Activated naive CD8-positive, alpha-beta T cell (primary cell): ENCODE measurements around the gene SGO2.
A peak's percentile ranks its signal among the peaks of the same experiment; 100 is the strongest.

ENCODE experiments used
- H3K27ac Mint-ChIP-seq: one replicate; pipeline ENCODE4 v1.8.0; 2021; ENCODE audit warnings: mixed read lengths
- H3K27me3 Mint-ChIP-seq: one replicate; pipeline ENCODE4 v1.8.0; 2021; ENCODE audit warnings: mixed read lengths
- H3K36me3 Mint-ChIP-seq: one replicate; pipeline ENCODE4 v1.8.0; 2021; ENCODE audit warnings: mixed read lengths
- H3K4me1 Mint-ChIP-seq: one replicate; pipeline ENCODE4 v1.8.0; 2021; ENCODE audit warnings: low read depth, mixed read lengths
- H3K4me3 Mint-ChIP-seq: one replicate; pipeline ENCODE4 v1.8.0; 2021; ENCODE audit warnings: mild to moderate bottlenecking, mixed read lengths
- H3K9me3 Mint-ChIP-seq: one replicate; pipeline ENCODE4 v1.8.0; 2021; ENCODE audit warnings: low read depth, mixed read lengths

Gene SGO2, protein sequence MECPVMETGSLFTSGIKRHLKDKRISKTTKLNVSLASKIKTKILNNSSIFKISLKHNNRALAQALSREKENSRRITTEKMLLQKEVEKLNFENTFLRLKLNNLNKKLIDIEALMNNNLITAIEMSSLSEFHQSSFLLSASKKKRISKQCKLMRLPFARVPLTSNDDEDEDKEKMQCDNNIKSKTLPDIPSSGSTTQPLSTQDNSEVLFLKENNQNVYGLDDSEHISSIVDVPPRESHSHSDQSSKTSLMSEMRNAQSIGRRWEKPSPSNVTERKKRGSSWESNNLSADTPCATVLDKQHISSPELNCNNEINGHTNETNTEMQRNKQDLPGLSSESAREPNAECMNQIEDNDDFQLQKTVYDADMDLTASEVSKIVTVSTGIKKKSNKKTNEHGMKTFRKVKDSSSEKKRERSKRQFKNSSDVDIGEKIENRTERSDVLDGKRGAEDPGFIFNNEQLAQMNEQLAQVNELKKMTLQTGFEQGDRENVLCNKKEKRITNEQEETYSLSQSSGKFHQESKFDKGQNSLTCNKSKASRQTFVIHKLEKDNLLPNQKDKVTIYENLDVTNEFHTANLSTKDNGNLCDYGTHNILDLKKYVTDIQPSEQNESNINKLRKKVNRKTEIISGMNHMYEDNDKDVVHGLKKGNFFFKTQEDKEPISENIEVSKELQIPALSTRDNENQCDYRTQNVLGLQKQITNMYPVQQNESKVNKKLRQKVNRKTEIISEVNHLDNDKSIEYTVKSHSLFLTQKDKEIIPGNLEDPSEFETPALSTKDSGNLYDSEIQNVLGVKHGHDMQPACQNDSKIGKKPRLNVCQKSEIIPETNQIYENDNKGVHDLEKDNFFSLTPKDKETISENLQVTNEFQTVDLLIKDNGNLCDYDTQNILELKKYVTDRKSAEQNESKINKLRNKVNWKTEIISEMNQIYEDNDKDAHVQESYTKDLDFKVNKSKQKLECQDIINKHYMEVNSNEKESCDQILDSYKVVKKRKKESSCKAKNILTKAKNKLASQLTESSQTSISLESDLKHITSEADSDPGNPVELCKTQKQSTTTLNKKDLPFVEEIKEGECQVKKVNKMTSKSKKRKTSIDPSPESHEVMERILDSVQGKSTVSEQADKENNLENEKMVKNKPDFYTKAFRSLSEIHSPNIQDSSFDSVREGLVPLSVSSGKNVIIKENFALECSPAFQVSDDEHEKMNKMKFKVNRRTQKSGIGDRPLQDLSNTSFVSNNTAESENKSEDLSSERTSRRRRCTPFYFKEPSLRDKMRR

DNA sequence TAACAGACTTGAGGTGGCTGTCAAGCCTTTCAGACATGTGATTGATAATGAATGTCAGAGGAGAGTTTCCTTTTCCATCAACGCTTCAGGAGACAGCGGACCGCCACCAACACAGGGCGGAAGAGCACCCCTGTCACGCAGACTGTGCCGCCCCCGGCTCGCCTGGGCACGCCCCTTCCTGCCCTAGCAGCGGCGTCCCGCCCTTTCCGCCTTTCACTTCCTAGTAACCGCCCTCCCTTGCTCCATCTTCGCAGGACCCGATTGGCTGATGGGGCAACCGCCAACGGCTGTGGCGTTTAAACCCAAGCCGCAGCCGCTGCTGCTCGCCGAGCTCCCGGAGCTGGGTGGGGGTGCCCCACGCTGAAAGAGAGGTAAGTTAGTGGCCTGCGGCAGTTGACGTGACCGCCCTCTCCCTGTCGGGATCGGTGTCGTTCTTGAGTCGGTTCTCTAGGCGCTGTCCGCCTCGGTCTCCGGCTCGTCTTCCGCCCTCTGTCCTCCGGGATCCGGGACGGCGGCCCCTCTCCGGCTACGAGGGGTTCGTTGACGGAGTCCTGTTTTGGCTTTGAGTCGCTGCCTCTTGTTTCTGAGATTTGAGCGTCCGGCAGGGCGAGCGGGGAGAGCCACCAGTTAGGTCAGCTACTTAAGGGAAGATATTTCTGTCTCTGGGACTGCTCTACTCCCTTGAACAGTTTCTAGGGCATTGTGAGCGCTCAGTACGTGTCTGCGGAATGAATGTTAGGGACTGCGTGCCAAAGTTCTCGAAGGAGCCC, at the start of gene SGO2:
TSS of gene SGO2 (plus strand) at position 326 of the 770 bp plus-strand sequence. CDS start 6,769 bp downstream, outside the sequence.
- H3K9me3 Mint-ChIP-seq: no peaks in the 10 kb centered on the region
- H3K27me3 Mint-ChIP-seq: no peaks in the 10 kb centered on the region
- peak within 1 kb of the TSS; percentile 81 for H3K27ac Mint-ChIP-seq
- H3K4me1 Mint-ChIP-seq: peaks cover 15% of the 10 kb centered on the region
- H3K36me3 Mint-ChIP-seq: peaks cover 2% of the 10 kb centered on the region
- peak within 1 kb of the TSS; percentile 97 for H3K4me3 Mint-ChIP-seq

DNA sequence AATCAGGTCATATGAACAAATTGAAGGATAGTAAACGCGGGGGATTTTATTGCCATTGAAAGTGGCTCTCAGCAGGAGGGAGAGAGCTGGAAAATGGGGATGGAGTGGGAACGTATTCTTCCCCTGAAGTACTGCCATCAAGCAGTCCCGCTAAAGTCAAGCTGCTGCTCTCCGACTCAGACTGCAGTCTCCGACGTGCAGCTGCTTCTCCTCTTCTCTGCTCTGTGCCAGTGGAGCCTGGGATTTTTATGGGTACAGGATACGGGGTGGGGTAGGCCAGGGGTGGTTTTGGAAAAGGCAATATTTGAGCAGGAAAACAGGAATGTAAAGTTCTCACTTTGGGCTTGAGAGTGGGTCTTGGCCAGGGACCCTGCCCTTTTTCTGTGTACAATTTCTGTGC, 49.2 kb upstream of the SGO2 start:
- no peak overlapping the region for H3K4me3 Mint-ChIP-seq
- peaks cover 3% of the 10 kb centered on the region for H3K4me1 Mint-ChIP-seq
- peaks cover 3% of the 10 kb centered on the region for H3K36me3 Mint-ChIP-seq
- no peaks in the 10 kb centered on the region for H3K27me3 Mint-ChIP-seq
- no peak overlapping the region for H3K27ac Mint-ChIP-seq
- no peaks in the 10 kb centered on the region for H3K9me3 Mint-ChIP-seq

DNA sequence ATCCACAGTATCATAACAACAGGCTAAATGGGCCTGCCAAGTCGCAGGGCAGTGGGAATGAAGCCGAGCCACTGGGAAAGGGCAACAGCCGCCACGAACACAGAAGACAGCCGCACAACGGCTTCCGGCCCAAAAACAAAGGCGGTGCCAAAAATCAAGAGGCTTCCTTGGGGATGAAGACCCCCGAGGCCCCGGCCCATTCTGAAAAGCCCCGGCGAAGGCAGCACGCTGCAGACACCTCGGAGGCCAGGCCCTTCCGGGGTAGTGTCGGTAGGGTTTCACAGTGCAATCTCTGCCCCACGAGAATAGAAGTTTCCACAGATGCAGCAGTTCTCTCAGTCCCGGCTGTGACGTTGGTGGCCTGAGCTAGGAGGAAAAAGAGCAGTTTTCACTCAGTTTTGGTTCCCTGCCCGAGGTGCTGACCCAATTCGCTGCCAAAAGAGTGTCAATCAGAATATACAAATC, 48.3 kb upstream of the SGO2 start:
- H3K4me1 Mint-ChIP-seq: peaks cover 3% of the 10 kb centered on the region
- no peaks in the 10 kb centered on the region for H3K27me3 Mint-ChIP-seq
- peaks cover 3% of the 10 kb centered on the region for H3K36me3 Mint-ChIP-seq
- no peak overlapping the region for H3K27ac Mint-ChIP-seq
- H3K4me3 Mint-ChIP-seq: no peak overlapping the region
- H3K9me3 Mint-ChIP-seq: no peaks in the 10 kb centered on the region

DNA sequence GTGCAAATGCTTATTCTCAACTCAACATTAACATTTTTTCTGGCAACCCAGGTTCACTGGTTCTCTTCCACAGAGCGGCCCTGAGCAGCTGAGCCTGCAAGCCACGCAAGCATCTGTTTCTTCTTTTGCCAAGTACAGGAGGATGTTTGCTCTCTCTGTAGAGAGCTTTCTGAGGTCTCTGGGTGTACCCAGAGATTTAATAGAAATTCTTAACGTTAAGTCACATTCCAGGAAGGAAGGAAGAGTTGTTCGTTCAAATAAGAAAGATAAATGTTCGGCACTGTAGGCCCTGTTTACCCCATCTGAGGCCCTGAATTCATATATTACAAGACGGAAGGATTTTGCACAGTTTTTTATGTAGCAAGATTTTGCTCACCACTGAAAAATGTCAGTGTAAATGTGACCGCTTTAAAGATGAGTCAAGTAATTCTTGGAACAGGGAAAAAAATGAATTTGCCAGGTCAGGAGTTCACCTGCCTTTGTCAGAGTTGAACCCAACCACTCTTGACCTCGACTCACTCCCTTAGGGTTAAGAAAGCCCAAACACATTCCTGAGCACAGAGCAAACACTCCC, 46.2 kb upstream of the SGO2 start:
- H3K27me3 Mint-ChIP-seq: peaks cover 2% of the 10 kb centered on the region
- H3K27ac Mint-ChIP-seq: no peak overlapping the region
- no peak overlapping the region for H3K4me3 Mint-ChIP-seq
- no peaks in the 10 kb centered on the region for H3K9me3 Mint-ChIP-seq
- peaks cover 3% of the 10 kb centered on the region for H3K36me3 Mint-ChIP-seq
- H3K4me1 Mint-ChIP-seq: peaks cover 3% of the 10 kb centered on the region

DNA sequence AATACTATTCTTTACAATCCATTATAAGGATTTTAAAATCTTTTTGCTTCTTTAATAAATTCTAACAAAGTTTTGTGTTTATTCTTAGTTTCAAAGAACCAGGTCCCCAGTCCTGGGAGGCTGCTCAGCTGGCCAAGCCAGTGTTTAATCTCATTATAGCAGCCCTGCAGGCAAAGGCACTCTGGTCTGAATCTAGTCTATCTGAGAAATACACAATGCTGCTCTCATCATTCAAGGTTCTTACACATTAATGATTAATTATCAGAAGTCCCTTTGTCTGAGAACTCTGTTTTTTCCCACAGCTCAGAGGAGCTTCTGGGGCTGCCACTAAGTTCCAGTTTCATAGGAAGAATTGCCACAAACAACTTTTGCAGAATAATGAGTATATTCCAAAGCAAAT, 43.8 kb upstream of the SGO2 start:
- no peaks in the 10 kb centered on the region for H3K9me3 Mint-ChIP-seq
- H3K4me1 Mint-ChIP-seq: peaks cover 3% of the 10 kb centered on the region
- no peak overlapping the region for H3K27ac Mint-ChIP-seq
- peaks cover 2% of the 10 kb centered on the region for H3K27me3 Mint-ChIP-seq
- H3K4me3 Mint-ChIP-seq: no peak overlapping the region
- peaks cover 3% of the 10 kb centered on the region for H3K36me3 Mint-ChIP-seq

DNA sequence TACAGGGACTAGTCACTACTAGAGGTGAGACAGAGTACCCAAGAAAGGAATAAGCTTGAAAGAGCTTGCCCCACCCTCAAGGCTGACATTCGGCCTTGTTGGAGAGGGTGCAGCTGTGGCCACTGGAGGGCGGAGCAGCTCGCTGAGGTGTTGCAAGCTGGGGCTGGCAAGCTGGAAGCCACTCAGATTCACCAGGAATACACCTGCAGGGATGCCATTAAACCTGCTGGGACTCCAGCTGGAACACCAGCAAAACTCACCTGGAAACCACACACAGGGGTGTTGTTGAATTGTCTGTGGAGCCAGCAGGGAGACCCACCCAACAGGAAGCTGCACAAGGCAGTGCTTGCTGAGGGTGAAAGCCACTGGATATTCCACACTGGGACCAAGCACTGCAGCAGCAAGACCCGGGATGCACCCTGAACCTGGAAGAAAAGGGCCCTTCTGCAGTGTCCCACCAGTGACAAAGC, 42.2 kb upstream of the SGO2 start:
- Mint-ChIP-seq H3K27ac (no peak overlapping the region), H3K4me1 (peaks cover 3% of the 10 kb centered on the region), H3K4me3 (no peak overlapping the region), H3K27me3 (peaks cover 2% of the 10 kb centered on the region), H3K36me3 (no peaks in the 10 kb centered on the region), H3K9me3 (no peaks in the 10 kb centered on the region)

DNA sequence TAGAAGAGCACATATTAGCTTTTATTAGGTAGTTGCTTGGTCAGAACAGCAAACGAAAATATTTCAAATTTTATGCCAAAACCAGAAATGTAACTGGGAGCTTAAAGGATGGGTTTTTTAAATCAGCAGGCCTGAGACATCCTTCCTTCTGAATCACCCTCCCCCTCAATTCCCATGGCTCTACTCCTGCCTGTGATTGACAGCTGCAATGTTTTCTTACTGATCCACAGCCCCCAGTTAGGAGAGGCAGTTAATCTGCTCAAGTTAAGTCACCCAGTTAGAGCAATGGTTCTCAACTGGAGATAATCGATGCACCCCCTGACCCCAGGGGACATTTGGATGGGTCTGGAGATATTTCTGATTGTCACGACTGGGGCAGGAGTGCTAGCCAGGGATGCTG, 41.1 kb upstream of the SGO2 start:
- no peak overlapping the region for H3K27ac Mint-ChIP-seq
- peaks cover 2% of the 10 kb centered on the region for H3K27me3 Mint-ChIP-seq
- H3K9me3 Mint-ChIP-seq: no peaks in the 10 kb centered on the region
- peaks cover 3% of the 10 kb centered on the region for H3K4me1 Mint-ChIP-seq
- no peak overlapping the region for H3K4me3 Mint-ChIP-seq
- H3K36me3 Mint-ChIP-seq: no peaks in the 10 kb centered on the region

DNA sequence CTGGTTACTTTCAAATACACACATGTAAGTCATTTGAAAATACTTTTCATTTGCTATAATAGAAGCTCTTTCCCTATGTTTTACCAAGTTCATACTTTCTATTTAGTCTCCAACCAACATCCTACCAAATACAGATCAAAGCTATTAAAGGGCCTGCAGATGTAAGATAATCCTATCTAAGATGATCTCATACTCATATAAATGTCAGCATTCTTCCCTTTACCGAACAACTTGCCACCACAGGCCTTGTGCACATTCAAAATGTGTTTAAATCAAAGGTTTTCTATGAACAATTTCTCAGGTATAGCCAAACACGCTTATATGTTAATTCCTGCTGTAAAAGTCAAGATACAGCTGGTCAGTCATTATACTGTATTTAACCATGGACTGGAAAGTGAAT, 39.5 kb upstream of the SGO2 start:
- H3K27me3 Mint-ChIP-seq: peaks cover 2% of the 10 kb centered on the region
- peaks cover 10% of the 10 kb centered on the region for H3K36me3 Mint-ChIP-seq
- H3K4me1 Mint-ChIP-seq: peaks cover under 1% of the 10 kb centered on the region
- H3K4me3 Mint-ChIP-seq: no peak overlapping the region
- H3K27ac Mint-ChIP-seq: no peak overlapping the region
- peaks cover 4% of the 10 kb centered on the region for H3K9me3 Mint-ChIP-seq

DNA sequence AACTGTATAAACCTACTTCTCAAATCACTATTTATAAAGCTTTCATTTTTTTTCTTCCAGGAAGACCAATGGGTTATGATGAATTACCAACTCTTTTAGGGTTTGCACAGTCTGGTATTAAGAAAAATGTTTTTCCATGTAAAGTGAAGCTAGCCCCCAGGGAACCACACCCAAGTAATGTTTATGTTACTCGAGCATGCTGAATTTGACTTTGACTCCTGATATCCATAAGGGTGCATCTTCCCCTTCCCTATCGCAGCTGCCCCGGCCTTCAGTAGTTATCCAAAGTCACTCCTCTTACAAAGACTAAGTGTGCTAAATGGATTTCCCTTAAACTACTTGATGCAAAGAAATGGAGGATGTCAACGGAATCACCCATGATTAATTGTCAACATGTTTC, 37.8 kb upstream of the SGO2 start:
- Mint-ChIP-seq H3K27ac (no peak overlapping the region), H3K4me1 (no peaks in the 10 kb centered on the region), H3K36me3 (peaks cover 16% of the 10 kb centered on the region), H3K4me3 (no peak overlapping the region), H3K27me3 (no peaks in the 10 kb centered on the region), H3K9me3 (peaks cover 4% of the 10 kb centered on the region)

DNA sequence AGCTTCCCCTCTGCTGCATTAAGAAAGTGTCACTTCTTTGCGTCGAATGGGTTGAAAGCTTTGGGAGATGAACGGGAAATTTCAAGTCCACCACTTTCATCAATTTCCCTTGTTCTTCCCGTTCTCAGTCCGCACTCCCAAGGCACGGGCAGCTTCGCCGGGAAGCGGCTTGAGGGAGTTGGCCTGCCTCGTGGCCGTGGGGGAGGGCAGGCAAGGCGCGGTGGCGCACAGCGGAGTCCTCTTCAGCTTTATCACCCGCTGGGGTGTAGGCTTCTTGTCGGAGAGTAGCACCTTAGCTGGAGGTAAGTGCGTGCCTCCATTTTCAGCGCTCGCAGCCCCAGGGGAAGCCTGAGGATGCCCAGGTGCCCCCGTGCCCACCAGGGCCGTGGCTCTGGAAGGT, 36.0 kb upstream of the SGO2 start:
- Mint-ChIP-seq H3K27ac (no peak overlapping the region), H3K4me1 (no peaks in the 10 kb centered on the region), H3K4me3 (no peak overlapping the region), H3K36me3 (peaks cover 19% of the 10 kb centered on the region), H3K27me3 (no peaks in the 10 kb centered on the region), H3K9me3 (peaks cover 4% of the 10 kb centered on the region)

DNA sequence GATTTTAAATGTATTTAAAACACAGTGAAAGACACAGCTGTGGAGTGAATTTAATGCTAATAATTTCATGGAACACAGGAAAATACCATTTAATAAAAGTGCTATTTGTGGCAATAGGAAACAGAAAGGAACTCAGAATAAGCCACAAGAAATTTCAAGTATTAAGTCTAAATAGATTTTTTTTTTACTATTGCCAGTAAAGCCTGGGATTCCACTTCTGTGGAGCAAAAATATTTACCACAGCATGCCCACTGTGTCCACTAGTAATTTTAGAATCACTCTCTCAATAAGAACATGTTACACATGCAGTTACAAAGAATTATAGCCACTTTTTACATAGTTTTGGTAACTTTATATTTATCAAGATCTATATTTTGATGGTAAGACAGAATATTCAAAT, 33.4 kb upstream of the SGO2 start:
- Mint-ChIP-seq H3K36me3 (peaks cover 22% of the 10 kb centered on the region), H3K4me1 (no peaks in the 10 kb centered on the region), H3K27me3 (no peaks in the 10 kb centered on the region), H3K9me3 (peaks cover 4% of the 10 kb centered on the region), H3K4me3 (no peak overlapping the region), H3K27ac (no peak overlapping the region)

DNA sequence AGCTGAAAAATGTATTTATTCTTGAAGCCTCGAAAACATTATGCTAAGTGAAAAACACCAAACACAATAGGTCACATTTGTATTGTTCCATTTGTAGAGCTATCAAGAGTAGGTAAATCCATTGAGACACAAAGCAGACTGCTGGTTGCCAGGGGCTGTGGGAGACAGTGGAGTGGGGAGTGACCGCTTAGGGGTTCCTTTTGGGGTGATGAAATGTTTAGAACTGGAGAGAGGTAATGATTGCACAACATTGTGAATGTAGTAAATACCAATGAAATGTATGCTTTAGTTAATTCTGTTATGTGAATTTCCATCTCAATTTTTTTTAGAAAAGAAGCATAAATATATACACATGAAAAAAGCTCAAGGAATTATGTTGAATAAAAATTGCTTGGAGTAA, 32.0 kb upstream of the SGO2 start:
- H3K4me1 Mint-ChIP-seq: no peaks in the 10 kb centered on the region
- peaks cover 4% of the 10 kb centered on the region for H3K9me3 Mint-ChIP-seq
- H3K27ac Mint-ChIP-seq: no peak overlapping the region
- peaks cover 23% of the 10 kb centered on the region for H3K36me3 Mint-ChIP-seq
- H3K4me3 Mint-ChIP-seq: no peak overlapping the region
- H3K27me3 Mint-ChIP-seq: no peaks in the 10 kb centered on the region

DNA sequence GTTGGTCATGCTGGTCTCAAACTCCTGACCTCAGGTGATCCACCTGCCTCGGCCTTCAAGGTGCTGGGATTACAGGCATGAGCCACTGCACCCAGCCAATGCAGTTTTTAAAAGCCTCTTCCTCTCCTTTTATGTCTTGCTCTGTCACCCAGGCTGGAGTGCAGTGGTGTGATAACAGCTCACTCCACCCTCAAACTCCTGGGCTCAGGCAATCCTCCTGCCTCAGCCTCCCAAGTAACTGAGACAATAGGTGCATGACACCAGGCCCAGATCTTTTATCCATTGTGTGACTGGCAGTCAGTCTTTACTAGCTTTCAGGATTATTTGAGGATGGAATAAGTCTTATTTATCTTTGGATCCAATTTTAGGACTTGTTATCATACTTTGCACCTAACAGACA, 29.3 kb upstream of the SGO2 start:
- H3K9me3 Mint-ChIP-seq: no peaks in the 10 kb centered on the region
- no peak overlapping the region for H3K4me3 Mint-ChIP-seq

More for the DNA sequence above, 29.3 kb upstream of the SGO2 start:
- Mint-ChIP-seq H3K36me3 (peaks cover 12% of the 10 kb centered on the region), H3K27me3 (no peaks in the 10 kb centered on the region), H3K27ac (no peak overlapping the region), H3K4me1 (no peaks in the 10 kb centered on the region)
